HUES64 (cell line): Measurements from ENCODE around the gene SPACA7.
A peak's percentile ranks its signal among the peaks of the same experiment; 100 is the strongest.

Source experiments
- H3K27ac ChIP-seq: 2 replicates; pipeline ENCODE4 v1.7.0; 2013; ENCODE audit warnings: low read depth, low read length, inconsistent platforms
- H3K27me3 ChIP-seq: 2 replicates; pipeline ENCODE4 v1.6.1; 2013; ENCODE audit warnings: mild to moderate bottlenecking, low read length; ENCODE audit not compliant: insufficient read depth
- H3K36me3 ChIP-seq: 2 replicates; pipeline ENCODE4 v1.6.1; 2013; ENCODE audit warnings: mild to moderate bottlenecking, low read length; ENCODE audit not compliant: insufficient read depth
- H3K4me1 ChIP-seq: 2 replicates; pipeline ENCODE4 v1.6.1; 2013; ENCODE audit warnings: mild to moderate bottlenecking, low read length, moderate library complexity; ENCODE audit not compliant: insufficient read depth
- H3K4me3 ChIP-seq: 2 replicates; pipeline ENCODE4 v1.5.1; 2013; ENCODE audit warnings: mild to moderate bottlenecking, low read length, moderate library complexity
- H3K9ac ChIP-seq: 2 replicates; pipeline ENCODE4 v1.6.1; 2013; ENCODE audit warnings: mild to moderate bottlenecking, low read depth, low read length
- H3K9me3 ChIP-seq: 2 replicates; pipeline ENCODE4 v1.6.1; 2013; ENCODE audit warnings: low read depth, low read length; ENCODE audit not compliant: insufficient read depth
- WGBS: fragments of 150-250, 120-280 bp; methylation state at CpG from one replicate; pipeline ENCODE4 v1.1.7; 2013; ENCODE audit warnings: missing lambda C conversion rate; 5-methylcytosine and 5-hydroxymethylcytosine counted together

Gene SPACA7

GRCh38 chr13:112351825-112352224 is 24.3 kb upstream of the SPACA7 start:
- H3K4me3 ChIP-seq, result no peak overlapping the region

GRCh38 chr13:112353856-112354255 is 22.3 kb upstream of the SPACA7 start:
- H3K4me3 ChIP-seq, result no peak overlapping the region
- H3K9ac ChIP-seq, result no peak overlapping the region
- H3K27ac ChIP-seq, result no peak overlapping the region
- H3K9me3 ChIP-seq, result no peaks in the 10 kb centered on the region
- H3K27me3 ChIP-seq, result 0 out of 2 replicates have a peak, but pooled peaks cover 2% of the 10 kb centered on the region
- no peaks in the 10 kb centered on the region for H3K36me3 ChIP-seq
- WGBS, result 93% methylated on average over 11 of the region's 11 CpGs
- H3K4me1 ChIP-seq, result peaks cover 11% of the 10 kb centered on the region

More at GRCh38 chr13:112351825-112352224, 24.3 kb upstream of the SPACA7 start:
- Histone ChIP-seq H3K27ac (peak overlapping the region; percentile 72; the same call in 1 of the 2 replicates), H3K36me3 (no peaks in the 10 kb centered on the region), H3K9me3 (no peaks in the 10 kb centered on the region), H3K9ac (no peak overlapping the region), H3K27me3 (0 out of 2 replicates have a peak, but pooled peaks cover 5% of the 10 kb centered on the region), H3K4me1 (peaks cover 26% of the 10 kb centered on the region)
- WGBS, result 58% methylated on average over 8 of the region's 8 CpGs

- Histone ChIP-seq H3K4me1 (peaks cover 11% of the 10 kb centered on the region), H3K9me3 (no peaks in the 10 kb centered on the region), H3K4me3 (no peak overlapping the region), H3K36me3 (no peaks in the 10 kb centered on the region), H3K27ac (no peak overlapping the region), H3K27me3 (0 out of 2 replicates have a peak, but pooled peaks cover 2% of the 10 kb centered on the region), H3K9ac (no peak overlapping the region)
- WGBS, result 94% methylated on average over 30 of the region's 32 CpGs
Observed at GRCh38 chr13:112354330-112355273, 21.6 kb upstream of the SPACA7 start.

- H3K4me1 ChIP-seq, result peaks cover 11% of the 10 kb centered on the region
- WGBS, result 95% methylated on average over 15 of the region's 15 CpGs
- no peaks in the 10 kb centered on the region for H3K9me3 ChIP-seq
- H3K27me3 ChIP-seq, result no peaks in the 10 kb centered on the region
- no peaks in the 10 kb centered on the region for H3K36me3 ChIP-seq
- no peak overlapping the region for H3K4me3 ChIP-seq
- H3K27ac ChIP-seq, result no peak overlapping the region
- H3K9ac ChIP-seq, result no peak overlapping the region
Observed at GRCh38 chr13:112355274-112355838, 20.8 kb upstream of the SPACA7 start.

- WGBS, result 93% methylated on average over 13 of the region's 13 CpGs
- H3K27ac ChIP-seq, result no peak overlapping the region
- H3K36me3 ChIP-seq, result no peaks in the 10 kb centered on the region
- H3K27me3 ChIP-seq, result no peaks in the 10 kb centered on the region
- H3K4me1 ChIP-seq, result peaks cover 11% of the 10 kb centered on the region
- H3K9me3 ChIP-seq, result no peaks in the 10 kb centered on the region
- H3K4me3 ChIP-seq, result no peak overlapping the region
- H3K9ac ChIP-seq, result no peak overlapping the region
Observed at GRCh38 chr13:112356190-112356589, 20.0 kb upstream of the SPACA7 start.

- H3K27ac ChIP-seq, result no peak overlapping the region
- H3K27me3 ChIP-seq, result no peaks in the 10 kb centered on the region
- H3K9me3 ChIP-seq, result peaks cover 4% of the 10 kb centered on the region; the same call in 1 of the 2 replicates
- WGBS, result 94% methylated on average over 4 of the region's 4 CpGs
- H3K36me3 ChIP-seq, result no peaks in the 10 kb centered on the region
- no peaks in the 10 kb centered on the region; the same call in 1 of the 2 replicates for H3K4me1 ChIP-seq
- H3K4me3 ChIP-seq, result no peak overlapping the region
- no peak overlapping the region for H3K9ac ChIP-seq
Observed at GRCh38 chr13:112358156-112358555, 18.0 kb upstream of the SPACA7 start.

GRCh38 chr13:112362021-112362420 is 14.1 kb upstream of the SPACA7 start:
- WGBS, result 91% methylated on average over 5 of the region's 5 CpGs
- no peak overlapping the region for H3K9ac ChIP-seq
- H3K4me3 ChIP-seq, result no peak overlapping the region
- H3K9me3 ChIP-seq, result peaks cover 4% of the 10 kb centered on the region; the same call in 1 of the 2 replicates
- H3K4me1 ChIP-seq, result 0 out of 2 replicates have a peak, but pooled peaks cover 5% of the 10 kb centered on the region
- H3K36me3 ChIP-seq, result no peaks in the 10 kb centered on the region
- H3K27me3 ChIP-seq, result no peaks in the 10 kb centered on the region
- no peak overlapping the region for H3K27ac ChIP-seq

GRCh38 chr13:112363867-112364528 is 12.2 kb upstream of the SPACA7 start:
- H3K4me3 ChIP-seq, result no peak overlapping the region
- H3K27me3 ChIP-seq, result no peaks in the 10 kb centered on the region
- no peak overlapping the region for H3K27ac ChIP-seq
- 83% methylated on average over 12 of the region's 12 CpGs for WGBS
- H3K9ac ChIP-seq, result no peak overlapping the region
- 0 out of 2 replicates have a peak, but pooled peaks cover 5% of the 10 kb centered on the region for H3K4me1 ChIP-seq
- no peaks in the 10 kb centered on the region for H3K36me3 ChIP-seq
- H3K9me3 ChIP-seq, result peaks cover 4% of the 10 kb centered on the region; the same call in 1 of the 2 replicates

- Histone ChIP-seq H3K4me3 (no peak overlapping the region), H3K27me3 (no peaks in the 10 kb centered on the region), H3K4me1 (0 out of 2 replicates have a peak, but pooled peaks cover 5% of the 10 kb centered on the region), H3K36me3 (no peaks in the 10 kb centered on the region), H3K27ac (no peak overlapping the region), H3K9me3 (no peaks in the 10 kb centered on the region), H3K9ac (no peak overlapping the region)
- WGBS, result 81% methylated on average over 4 of the region's 4 CpGs
Observed at GRCh38 chr13:112366907-112367646, 9.1 kb upstream of the SPACA7 start.

- Histone ChIP-seq H3K9me3 (no peaks in the 10 kb centered on the region), H3K9ac (no peak overlapping the region), H3K27me3 (no peaks in the 10 kb centered on the region), H3K4me1 (0 out of 2 replicates have a peak, but pooled peaks cover 2% of the 10 kb centered on the region), H3K36me3 (no peaks in the 10 kb centered on the region), H3K27ac (no peak overlapping the region), H3K4me3 (no peak overlapping the region)
- WGBS, result 95% methylated on average over 8 of the region's 8 CpGs
Observed at GRCh38 chr13:112368883-112369282, 7.3 kb upstream of the SPACA7 start.
